NCI-H748 (cell line): ENCODE data around the gene TPRG1L.
"Not testable (repeated sequence)": the region's sequence is repeated elsewhere in the genome, so short reads cannot be mapped to it uniquely, and the experiment has no call there.

ENCODE experiments used
- DNase-seq: peaks from one replicate; lab custom pipeline; 2025; ENCODE audit not compliant: unreplicated experiment; lab: John Stamatoyannopoulos, UW

TPRG1L gene

DNA sequence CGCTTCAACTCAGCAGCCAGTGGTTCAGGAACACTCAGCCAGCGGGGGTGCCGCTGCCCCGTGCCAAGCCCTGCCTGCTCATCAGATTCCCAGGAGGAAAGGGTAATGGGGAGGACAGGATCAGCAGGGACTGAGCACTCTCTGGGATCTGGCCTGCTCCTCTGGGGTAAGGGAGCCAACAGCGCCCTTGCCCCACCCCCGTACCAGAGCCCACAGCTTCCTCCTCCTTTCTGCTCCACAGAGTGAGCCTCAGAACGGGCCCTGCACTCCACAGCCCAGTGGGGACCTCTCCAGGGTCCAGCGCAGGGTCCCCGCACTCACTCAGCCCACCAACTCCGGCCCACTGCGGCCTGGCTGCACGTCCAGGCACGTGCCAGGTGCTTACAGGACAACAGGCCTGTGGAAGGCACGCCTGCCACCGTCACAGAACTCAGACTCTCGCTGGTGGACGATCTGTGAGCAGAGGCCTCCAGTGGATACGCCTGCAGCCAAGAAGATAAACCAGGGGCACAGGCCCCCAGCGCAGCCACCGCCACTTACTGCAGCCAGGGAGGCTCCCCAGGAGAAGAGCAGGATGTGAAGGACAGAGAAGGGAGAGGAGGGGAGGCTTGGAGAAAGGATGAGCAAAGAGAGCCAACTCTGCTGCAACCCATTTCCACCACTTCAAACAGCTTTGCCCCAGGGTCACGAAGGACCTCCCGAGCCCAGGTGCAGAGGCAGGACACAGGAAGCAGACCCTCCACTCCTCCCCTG, 15.6 kb upstream of the TPRG1L start:
- DNase-seq: no peak

DNA sequence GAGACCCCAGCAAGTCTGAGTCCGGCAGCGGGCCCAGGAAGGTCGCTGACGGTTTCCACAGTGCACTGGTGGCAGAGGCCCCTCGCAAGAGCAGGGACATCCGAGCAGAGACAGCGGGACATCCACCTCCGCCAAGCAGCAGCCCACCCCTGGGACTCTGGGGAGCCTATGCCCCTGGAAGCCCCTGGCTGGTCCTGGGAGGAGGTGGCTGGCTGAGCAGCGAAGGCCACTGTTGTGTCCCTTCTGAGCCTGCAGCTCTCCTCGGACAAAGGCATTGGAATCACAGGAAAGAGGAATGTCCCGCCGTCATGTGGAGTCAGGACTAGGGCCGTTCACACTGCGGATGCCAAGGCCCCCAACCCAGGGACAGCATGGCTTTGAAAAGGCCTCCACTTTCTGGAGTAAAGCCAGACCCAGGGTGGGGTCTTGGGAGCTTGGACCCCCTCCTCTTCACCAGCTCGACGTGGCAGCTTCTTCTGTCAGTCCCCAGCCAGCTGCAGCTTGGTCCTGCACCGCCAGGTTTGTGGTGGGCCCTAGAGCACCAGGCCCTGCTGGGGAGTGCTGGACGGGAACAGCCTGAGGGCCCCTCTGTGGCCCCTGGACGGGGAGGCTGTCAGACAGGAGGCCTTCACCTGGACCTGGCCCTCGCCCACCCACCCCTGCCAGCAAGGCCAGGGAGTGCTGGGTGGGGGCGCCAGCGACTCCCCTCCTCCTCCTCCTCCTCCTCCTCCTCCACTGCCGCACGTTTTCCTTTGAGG, 14.9 kb upstream of the TPRG1L start:
- no peak for DNase-seq

DNA sequence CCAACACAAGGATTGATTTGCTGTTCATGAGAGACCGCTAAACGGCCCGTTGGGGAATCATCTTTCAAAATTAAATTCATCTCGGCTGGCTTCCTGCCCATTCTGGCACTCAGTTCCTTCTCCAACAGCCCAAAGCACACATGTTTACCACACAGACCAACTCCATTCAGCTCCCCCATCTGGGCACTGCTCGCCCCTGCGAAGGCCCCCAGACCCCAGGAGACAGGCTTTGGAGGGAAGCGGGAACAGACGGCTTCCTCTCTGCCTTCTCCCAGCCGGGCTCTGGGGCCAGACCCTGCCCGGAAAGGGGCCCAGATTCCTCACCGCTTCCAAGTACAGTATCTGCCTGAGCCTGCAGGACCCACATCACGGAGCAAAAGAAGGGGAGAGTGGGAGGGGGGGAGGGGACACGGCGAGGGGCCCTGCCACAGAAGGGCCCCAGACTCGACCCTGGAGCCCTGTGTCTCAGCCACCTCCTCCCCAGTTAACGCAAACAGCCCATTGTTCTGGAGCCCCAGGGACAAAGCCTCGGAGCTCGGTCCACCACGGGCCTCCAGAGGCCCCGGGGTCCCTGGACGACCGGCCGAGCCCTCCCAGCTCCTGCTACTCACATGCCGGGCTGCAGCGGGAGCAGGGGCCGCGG, 14.2 kb upstream of the TPRG1L start:
- peak; percentile 31 for DNase-seq

DNA sequence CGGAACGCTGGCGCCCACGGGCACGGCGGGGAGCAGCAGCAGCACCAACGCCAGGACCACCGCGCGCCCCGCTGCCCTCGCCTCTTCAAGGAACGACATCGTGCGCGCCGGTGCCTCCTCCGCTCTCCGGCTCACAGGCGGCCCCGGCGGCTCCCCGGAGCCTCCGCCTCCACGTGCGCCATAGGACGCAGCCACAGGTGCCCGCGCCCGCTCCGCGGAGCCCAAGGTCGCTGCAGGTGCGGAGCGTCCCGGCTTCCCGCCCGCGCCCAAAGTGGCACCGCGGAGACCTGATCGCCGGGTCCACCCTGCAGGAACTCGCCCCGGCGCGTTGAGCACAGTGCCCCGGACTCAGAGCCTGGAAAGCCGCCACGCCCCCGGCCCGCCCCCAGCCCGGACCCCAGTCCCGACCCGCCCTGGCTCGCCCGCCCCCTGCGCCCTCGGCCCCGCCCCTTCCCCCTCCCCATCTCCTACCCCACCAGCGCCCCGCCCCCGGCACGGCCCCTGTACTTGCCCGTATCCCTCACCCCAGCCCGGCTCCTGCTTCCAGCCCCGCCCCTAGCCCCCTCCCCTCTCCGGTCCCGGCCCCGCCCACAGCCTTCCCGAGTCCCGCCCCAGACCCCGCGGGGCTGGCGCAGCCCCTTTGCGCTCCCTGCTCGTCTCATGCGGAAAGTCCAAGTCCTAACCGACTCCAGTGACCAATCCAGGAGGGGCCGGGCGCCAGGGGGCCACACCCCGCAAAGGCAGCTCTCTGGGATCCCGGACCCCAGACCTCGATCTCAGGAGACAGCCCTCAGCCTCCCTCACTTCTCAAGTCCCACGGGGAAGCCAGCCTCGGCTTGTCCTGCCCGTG, 13.4 kb upstream of the TPRG1L start, which contains the start of gene MEGF6:
TSS of gene MEGF6 (minus strand) at position 339 of the 850 bp plus-strand sequence. CDS start at position 99, 240 bp downstream.
- peak; percentile 81 for DNase-seq

DNA sequence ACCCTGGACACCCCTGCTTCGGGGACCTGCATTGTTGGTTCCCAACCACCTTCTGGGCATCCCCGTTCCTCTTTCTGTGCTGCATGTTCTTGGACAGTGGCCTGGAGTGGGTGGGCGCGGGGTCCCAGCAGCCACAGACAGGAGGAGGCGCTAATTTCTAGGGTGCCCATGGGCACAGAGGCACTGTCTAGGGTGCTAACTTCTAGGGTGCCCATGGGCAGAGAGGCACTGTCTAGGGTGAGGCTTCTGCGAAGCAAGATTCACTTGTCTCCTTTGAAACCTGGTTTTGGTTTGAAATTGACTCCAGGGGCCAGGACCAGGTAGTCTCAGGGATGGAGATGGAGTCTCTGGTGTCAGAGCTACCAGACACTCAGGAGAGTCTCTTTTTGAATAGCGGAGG, 12.7 kb upstream of the TPRG1L start:
- DNase-seq: no peak

DNA sequence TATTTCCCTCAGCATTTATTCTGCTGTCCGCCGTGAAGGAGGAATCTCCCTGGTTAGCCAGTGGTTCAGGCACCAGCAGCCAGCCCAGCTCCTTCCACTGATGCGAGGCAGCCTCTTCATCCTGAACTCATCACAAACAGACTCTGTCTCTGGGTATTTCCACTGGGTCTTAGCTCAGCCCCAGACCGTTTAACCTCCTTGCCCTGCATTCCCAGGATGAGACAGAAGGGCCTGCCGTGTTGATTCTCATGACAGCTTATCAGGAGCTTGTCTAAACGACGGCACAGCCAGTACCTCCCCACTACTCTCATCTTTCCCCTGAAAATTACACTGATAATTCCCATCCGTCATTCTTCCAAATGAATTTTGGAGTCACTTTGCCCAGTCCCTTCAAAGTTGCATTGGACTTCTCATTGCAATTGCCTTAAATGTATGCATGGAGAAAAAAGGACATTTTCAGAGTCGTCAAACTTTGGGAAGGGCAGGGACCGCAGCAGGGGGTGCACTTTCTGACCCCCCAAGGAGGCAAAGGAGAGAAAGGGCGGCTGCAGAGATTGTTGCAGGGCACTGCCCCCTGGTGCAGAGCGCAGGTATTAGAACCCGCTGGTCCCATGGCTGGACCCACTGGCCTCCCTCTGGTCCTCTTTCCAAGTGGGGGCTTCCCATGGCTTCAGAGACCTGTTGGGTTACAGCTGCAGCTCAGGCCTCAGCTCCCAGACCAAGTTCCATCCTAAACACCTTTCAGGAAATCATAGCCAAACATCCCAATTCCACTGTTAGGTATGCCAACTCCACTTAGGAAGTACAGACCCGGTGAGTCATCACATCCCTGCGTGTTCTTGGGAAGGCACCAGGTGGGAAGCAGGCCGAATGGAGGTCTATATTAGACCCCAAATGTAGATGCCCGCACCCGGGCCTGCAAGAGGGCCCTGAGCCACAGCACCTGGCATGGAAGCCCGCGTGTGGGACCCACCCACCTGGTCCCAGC, 9.8 kb upstream of the TPRG1L start:
- DNase-seq: no peak

DNA sequence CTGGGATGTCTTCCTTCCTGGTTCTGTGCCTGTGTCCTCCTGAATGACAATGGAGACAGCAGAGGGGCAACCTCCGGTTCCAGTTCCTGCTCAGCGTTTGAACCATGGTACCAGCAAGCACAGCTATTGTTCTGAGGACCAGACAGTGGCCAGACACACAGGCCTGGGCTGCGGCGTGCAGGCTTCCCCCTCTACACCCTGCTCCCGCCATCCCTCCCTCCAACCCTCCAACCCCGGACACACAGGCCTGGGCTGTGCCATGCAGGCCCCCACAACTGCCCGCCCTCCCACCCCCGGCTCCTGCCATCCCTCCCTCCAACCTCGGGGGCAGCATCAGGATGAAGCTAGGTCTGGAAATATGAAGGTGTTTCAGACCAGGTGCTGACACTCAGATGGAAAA, 8.0 kb upstream of the TPRG1L start:
- no peak for DNase-seq

DNA sequence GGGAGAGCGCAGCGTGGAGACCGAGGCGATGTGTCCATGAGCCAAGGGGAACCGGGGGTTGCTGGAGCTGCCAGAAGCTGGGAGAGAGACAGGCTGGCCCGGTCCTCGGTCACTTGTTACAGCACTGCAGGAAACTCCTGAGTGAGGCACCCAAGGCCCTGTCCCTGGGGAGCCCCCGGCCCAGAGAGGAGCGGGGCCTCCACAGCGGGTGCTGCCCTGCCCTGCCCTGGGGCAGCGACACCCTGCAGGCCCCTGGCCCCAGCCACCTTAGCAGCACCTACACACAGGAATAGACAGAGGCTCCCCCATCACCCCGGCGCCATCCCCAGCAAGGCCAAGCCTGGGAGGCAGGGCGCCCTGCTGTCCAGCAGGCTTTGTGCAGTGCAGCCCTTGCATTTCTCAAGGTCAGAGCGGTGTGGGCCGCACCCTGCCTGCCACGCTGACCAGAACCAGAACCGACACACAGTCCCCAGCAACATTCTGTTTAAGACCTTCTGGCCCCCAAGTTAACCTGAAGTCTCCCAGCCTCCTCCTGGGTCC, 6.9 kb upstream of the TPRG1L start:
- DNase-seq: no peak

DNA sequence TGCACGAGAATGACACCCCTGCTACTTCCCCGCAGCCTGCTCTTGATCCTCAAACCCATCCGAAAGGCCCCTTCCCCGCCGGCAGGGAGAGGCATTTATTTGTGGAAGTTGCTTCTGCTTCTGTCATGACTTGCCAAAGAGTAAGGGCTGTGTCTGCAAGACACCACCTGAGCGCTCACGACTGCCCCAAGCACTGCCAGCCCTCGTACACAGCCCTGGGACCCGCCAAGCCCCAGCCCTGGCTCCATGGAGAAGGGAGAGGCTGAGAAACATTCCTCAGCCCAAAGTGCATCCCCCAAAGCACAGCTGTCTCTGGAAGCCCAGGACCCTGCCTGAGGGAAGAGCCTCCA, 6.3 kb upstream of the TPRG1L start:
- DNase-seq: no peak

DNA sequence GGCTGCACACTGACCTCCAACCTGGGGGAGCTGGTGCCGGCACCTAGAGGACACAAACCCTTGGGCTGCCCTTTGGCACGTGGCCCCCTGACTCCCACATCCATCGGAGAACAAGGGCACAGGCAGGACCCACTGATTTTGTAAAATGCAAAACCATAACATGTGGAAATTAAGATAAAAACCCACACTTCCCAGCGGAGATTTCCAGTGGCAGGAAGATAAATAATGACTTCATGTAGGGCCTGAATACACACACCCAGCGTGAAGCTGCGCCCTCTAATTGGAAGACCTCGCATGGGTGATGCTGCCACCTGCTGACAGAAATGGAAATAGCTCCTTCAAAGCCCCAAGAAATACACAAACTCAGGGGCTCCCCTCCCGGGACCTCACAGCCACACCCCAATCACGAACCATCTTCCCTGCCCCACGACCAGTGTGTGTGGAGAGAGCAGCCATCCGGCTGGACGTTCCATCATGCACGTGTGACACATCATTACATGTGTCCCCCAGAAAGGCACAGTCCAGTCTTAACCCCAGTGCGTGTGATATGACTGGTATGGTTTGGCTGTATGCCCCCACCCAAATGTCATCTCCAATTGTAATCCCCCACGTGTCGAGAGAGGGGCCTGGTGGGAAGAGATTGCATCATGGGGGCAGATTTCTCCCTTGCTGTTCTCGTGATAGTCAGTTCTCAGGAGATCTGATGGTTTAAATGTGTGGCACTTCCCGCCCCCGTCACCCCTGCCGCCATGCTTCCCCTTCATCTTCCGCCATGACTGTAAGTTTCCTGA, 5.7 kb upstream of the TPRG1L start:
- peak; percentile 76 for DNase-seq

DNA sequence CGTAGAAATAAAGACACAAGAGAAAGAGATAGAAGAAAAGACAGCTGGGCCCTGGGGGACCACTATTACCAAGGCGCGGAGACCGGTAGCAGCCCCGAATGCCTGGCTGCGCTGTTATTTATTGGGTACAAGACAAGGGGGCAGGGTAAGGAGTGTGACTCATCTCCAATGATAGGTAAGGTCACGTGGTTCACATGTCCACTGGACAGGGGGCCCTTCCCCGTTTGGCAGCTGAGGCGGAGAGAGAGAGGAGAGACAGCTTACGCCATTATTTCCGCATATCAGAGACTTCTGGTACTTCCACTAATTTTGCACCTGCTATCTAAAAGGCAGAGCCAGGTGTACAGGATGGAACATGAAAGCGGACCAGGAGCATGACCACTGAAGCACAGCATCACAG, 4.1 kb upstream of the TPRG1L start:
- no peak for DNase-seq

DNA sequence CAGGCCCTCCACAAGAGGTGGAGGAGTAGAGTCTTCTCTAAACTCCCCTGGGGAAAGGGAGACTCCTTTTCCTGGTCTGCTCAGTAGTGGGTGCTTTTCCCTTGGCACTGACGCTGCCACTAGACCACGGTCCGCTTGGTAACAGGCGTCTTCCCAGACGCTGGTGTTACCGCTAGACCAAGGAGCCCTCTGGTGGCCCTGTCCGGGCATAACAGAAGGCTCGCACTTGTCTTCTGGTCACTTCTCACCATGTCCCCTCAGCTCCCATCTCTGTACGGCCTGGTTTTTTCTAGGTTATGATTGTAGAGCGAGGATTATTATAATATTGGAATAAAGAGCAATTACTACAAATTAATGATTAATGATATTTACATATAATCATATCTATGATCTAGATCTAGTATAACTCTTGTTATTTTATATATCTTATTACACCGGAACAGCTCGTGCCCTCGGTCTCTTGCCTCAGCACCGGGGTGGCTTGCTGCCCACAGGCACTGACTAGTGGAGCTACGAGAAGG, 3.6 kb upstream of the TPRG1L start:
- DNase-seq: peak; percentile 26

DNA sequence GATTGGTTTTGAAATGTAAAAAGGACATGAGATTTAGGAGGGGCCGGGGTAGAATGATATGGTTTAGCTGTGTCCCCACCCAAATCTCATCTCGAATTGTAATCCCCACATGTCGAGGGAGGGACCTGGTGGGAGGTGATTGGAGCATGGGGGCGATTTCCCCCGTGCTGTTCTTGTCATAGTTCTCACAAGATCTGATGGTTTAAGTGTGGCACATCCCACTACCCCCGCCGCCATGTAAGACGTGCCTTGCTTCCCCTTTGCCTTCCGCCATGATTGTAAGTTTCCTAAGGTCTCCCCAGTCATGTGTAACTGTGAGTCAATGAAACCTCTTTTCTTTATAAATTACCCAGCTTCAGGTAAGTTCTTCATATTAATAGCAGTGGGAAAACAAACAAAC, 2.7 kb upstream of the TPRG1L start:
- DNase-seq: not testable (repeated sequence)

DNA sequence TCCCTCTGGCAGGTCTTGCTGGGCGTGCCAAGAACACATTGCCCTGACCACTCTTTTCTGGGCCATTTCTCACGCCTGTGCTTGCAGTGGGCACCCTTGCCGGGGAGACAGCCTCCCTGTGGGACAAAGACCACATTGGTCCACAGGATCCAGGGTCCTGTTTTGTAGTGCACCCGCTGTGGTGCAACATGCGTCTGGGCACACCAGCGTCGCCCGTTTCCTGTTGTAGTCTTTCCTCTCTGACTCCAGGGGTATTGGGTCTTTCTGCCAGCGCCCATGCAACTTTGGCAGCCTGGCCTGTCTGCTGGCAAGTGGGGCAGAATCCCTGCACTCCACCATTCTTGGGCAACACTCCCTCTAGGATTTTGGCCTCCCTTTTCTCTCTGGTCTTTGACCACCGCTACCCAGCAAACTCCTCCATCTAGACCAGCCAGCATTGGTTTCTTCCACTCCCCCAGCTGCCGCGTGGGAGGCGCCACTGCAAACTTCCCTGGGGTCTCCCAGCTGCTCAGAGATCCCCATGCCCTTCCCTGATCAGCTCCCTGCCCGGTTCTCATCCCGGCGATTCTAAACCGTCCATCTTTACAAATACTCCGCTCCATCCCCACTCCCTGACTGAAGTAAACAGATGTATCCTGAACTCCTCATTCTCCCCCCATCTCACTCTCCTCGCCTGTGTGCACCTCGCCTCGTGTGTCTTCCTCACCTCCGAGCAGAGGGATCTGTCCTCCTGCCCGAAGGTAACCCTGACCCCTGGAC, 1.2 kb upstream of the TPRG1L start:
- DNase-seq: peak; percentile 37

DNA sequence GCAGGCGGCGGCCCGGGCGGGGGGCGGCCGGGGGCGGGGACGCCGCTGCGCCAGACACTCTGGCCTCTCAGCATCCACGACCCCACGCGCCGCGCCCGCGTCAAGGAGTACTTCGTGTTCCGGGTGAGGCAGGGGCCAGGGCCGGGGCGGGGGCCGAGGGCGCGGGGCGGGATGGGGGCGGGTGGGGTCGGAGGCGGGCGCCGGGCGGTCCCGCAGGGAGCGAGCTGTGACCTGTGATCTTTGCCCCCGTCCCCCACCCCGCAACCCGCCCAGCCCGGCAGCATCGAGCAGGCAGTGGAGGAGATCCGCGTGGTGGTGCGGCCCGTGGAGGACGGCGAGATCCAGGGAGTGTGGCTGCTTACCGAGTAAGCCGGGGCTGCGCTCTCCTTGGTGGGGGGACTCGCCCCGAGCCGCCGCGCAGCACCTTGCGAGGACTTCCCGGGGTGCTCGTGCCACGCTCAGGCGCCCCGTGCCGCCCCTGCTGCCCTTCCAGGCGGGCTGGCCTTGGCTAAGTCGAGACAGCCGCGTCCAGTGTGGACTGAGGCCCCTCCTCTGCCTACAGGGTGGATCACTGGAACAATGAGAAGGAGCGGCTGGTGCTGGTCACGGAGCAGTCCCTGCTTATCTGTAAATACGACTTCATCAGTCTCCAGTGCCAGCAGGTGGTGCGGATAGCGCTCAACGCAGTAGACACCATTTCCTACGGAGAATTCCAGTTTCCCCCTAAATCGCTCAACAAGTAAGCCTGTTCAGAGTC, 514 bp downstream of the TPRG1L start:
- peak; percentile 68 for DNase-seq

DNA sequence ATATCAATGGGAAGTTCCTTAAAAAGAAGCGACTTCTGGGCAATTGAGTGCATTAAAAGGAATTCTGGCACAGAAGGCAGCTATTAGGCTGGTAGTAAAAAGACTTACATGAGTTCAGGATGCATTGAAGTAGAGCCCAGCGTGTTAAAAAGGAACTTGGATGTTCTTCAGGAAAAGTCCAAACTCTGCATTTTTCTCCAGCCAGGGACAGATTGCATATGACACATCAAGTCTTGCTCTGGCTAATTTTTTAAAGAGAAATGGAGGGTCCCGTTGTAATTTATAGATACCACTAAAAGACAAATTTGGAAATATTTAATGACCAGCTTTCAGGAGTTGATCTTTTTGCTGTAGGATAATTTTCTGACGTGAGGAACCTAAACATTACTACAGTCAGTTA, 1.2 kb downstream of the TPRG1L start:
- DNase-seq: no peak
